HepG2 (cell line): ENCODE data around the gene HECTD4. TPM values are rescaled to one million over a fixed set of nuclear protein-coding genes. Genes with fewer than 3 reads are reported as not detected.

Source experiments
- CEBPG ChIP-seq: IDR thresholded peaks from 2 replicates; pipeline ENCODE4 v1.6.1; 2016
- CEBPZ ChIP-seq: IDR thresholded peaks from 2 replicates; pipeline ENCODE4 v1.6.1; 2012; ENCODE audit warnings: low read length, improper control_type of control experiment
- CENPT ChIP-seq: sonication (generic); formaldehyde crosslinking; IDR thresholded peaks from 2 replicates; pipeline ENCODE4 v1.8.0; 2022; ENCODE audit warnings: low read depth, mild to moderate bottlenecking, moderate library complexity, missing genetic modification reagents
- DMTF1 ChIP-seq: sonication (generic); formaldehyde crosslinking; IDR thresholded peaks from 2 replicates; pipeline ENCODE4 v1.4.0; 2020; ENCODE audit warnings: mild to moderate bottlenecking, missing genetic modification reagents
- HES4 ChIP-seq: sonication (generic); formaldehyde crosslinking; IDR thresholded peaks from 2 replicates; pipeline ENCODE4 v1.9.0; 2021; ENCODE audit warnings: mild to moderate bottlenecking, missing genetic modification reagents, borderline replicate concordance
- MTF1 ChIP-seq: sonication (generic); formaldehyde crosslinking; IDR thresholded peaks from 2 replicates; pipeline ENCODE4 v1.5.0; 2020; ENCODE audit warnings: missing genetic modification reagents
- PHF5A ChIP-seq: IDR thresholded peaks from one replicate; pipeline ENCODE4 v1.6.1; 2018; ENCODE audit warnings: low read depth, missing genetic modification reagents; ENCODE audit not compliant: unreplicated experiment
- ZNF432 ChIP-seq: sonication (generic); formaldehyde crosslinking; IDR thresholded peaks from 2 replicates; pipeline ENCODE4 v1.5.0; 2020; ENCODE audit warnings: missing genetic modification reagents, mild to moderate bottlenecking, borderline replicate concordance
- ZNF629 ChIP-seq: sonication (generic); formaldehyde crosslinking; conservative IDR thresholded peaks from 2 replicates; pipeline ENCODE4 v1.5.0; 2020; ENCODE audit warnings: missing genetic modification reagents
- ZNF747 ChIP-seq: sonication (generic); formaldehyde crosslinking; IDR thresholded peaks from 2 replicates; pipeline ENCODE4 v1.8.1; 2023; ENCODE audit warnings: missing genetic modification reagents, mild to moderate bottlenecking, borderline replicate concordance
- ZNF777 ChIP-seq: sonication (generic); formaldehyde crosslinking; IDR thresholded peaks from 2 replicates; pipeline ENCODE4 v1.4.0; 2020; ENCODE audit warnings: missing genetic modification reagents
- polyA plus RNA-seq, 8 experiments: library from polyadenylated mRNA; depleted of rRNA in 3 of 8; stranded (reverse) in 7 of 8; unstranded in 1 of 8; fragments of >200 nt; fragmentation: Illumina TruSeq in 4 of 8; extraction: Trizol in 4 of 8; gene quantifications; 2 replicates each; pipeline versions ENCODE4 v1.2.1 to v1.2.3, GENCODE V29; 2011 to 2016; ENCODE audit warnings: low read depth in 4 of 8, missing spikeins in 1 of 8, mixed read lengths in 1 of 8; ENCODE audit not compliant: insufficient read depth in 1 of 8
- total RNA-seq, 5 experiments: library from RNA; depleted of rRNA; stranded (reverse); fragments of >200 nt; fragmentation: Illumina TruSeq; extraction: Trizol; gene quantifications; 2 replicates each; pipeline ENCODE4 v1.2.3, GENCODE V29; 2016; ENCODE audit warnings: low read depth in 1 of 5
- TF ChIP-seq, protein P1 (sequence below): sonication (generic); formaldehyde crosslinking; IDR thresholded peaks from 2 replicates; pipeline ENCODE4 v1.5.1; 2020; ENCODE audit warnings: mild to moderate bottlenecking, missing genetic modification reagents, moderate library complexity
- TF ChIP-seq, protein P2 (sequence below): IDR thresholded peaks from 2 replicates; pipeline ENCODE4 v1.6.1; 2016; ENCODE audit warnings: low read depth, missing genetic modification reagents, missing compliant biosample characterization

The HECTD4 gene
- total and polyA plus RNA-seq, 2 of the 13 experiments (the other 11 are each of a cell fraction or from before 2014, with no cell fraction given), result 9.0 to 11.4 TPM

DNA sequence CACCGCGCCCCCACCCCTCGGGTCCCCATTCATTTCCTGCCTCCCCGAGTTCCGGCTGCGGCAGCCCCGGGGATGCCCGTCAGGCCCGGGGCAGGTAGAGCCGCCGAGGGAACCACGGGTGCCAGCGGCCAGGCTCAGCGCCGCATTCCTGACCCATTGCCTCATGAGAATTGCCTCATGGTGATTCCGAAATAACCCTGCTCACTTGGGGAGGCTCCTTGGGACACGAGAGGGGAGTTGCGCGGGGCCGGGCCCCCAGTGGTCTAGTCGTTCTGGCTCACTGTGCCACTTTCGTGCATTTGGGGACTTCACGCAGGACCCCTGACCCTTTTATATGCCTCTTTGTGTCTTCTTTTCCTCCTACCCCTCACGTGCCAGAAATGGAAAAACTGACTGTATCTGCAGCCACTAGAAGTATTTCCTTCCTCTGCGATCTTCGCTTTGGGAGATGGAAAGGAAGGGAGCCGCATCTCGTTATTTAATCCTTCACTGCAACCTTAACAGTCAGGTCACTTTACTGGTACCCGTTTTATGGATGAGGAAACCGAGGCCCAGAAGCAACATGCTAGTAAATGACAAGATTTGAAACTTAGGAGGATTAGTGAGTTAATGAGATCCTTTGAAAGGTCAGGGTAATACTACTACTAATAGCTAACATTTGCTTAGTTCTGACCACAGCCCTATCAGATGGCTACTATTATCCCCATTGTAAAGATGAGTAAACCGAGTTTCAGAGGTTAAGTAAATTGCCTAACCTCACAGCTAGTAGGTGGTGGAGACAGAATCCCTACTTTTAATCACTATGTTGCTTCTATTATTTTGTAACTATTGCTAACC, 37.3 kb upstream of the HECTD4 start (continued):
- TF ChIP-seq CEBPZ (no peak), CEBPG (CRISPR knock-in tag) (peak; percentile 57), ZNF629 (CRISPR knock-in tag) (peak; percentile 96), HES4 (CRISPR knock-in tag) (no peak), MTF1 (CRISPR knock-in tag) (no peak), ZNF747 (CRISPR knock-in tag) (no peak), DMTF1 (no peak), ZNF777 (peak; percentile 11; the same call in 1 of the 2 replicates), CENPT (CRISPR knock-in tag) (no peak), PHF5A (CRISPR knock-in tag) (peak; percentile 3), ZNF432 (CRISPR knock-in tag) (no peak)
- TF ChIP-seq, protein P1, sequence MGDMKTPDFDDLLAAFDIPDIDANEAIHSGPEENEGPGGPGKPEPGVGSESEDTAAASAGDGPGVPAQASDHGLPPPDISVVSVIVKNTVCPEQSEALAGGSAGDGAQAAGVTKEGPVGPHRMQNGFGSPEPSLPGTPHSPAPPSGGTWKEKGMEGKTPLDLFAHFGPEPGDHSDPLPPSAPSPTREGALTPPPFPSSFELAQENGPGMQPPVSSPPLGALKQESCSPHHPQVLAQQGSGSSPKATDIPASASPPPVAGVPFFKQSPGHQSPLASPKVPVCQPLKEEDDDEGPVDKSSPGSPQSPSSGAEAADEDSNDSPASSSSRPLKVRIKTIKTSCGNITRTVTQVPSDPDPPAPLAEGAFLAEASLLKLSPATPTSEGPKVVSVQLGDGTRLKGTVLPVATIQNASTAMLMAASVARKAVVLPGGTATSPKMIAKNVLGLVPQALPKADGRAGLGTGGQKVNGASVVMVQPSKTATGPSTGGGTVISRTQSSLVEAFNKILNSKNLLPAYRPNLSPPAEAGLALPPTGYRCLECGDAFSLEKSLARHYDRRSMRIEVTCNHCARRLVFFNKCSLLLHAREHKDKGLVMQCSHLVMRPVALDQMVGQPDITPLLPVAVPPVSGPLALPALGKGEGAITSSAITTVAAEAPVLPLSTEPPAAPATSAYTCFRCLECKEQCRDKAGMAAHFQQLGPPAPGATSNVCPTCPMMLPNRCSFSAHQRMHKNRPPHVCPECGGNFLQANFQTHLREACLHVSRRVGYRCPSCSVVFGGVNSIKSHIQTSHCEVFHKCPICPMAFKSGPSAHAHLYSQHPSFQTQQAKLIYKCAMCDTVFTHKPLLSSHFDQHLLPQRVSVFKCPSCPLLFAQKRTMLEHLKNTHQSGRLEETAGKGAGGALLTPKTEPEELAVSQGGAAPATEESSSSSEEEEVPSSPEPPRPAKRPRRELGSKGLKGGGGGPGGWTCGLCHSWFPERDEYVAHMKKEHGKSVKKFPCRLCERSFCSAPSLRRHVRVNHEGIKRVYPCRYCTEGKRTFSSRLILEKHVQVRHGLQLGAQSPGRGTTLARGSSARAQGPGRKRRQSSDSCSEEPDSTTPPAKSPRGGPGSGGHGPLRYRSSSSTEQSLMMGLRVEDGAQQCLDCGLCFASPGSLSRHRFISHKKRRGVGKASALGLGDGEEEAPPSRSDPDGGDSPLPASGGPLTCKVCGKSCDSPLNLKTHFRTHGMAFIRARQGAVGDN (CRISPR knock-in tag), result no peak
- TF ChIP-seq, protein P2, sequence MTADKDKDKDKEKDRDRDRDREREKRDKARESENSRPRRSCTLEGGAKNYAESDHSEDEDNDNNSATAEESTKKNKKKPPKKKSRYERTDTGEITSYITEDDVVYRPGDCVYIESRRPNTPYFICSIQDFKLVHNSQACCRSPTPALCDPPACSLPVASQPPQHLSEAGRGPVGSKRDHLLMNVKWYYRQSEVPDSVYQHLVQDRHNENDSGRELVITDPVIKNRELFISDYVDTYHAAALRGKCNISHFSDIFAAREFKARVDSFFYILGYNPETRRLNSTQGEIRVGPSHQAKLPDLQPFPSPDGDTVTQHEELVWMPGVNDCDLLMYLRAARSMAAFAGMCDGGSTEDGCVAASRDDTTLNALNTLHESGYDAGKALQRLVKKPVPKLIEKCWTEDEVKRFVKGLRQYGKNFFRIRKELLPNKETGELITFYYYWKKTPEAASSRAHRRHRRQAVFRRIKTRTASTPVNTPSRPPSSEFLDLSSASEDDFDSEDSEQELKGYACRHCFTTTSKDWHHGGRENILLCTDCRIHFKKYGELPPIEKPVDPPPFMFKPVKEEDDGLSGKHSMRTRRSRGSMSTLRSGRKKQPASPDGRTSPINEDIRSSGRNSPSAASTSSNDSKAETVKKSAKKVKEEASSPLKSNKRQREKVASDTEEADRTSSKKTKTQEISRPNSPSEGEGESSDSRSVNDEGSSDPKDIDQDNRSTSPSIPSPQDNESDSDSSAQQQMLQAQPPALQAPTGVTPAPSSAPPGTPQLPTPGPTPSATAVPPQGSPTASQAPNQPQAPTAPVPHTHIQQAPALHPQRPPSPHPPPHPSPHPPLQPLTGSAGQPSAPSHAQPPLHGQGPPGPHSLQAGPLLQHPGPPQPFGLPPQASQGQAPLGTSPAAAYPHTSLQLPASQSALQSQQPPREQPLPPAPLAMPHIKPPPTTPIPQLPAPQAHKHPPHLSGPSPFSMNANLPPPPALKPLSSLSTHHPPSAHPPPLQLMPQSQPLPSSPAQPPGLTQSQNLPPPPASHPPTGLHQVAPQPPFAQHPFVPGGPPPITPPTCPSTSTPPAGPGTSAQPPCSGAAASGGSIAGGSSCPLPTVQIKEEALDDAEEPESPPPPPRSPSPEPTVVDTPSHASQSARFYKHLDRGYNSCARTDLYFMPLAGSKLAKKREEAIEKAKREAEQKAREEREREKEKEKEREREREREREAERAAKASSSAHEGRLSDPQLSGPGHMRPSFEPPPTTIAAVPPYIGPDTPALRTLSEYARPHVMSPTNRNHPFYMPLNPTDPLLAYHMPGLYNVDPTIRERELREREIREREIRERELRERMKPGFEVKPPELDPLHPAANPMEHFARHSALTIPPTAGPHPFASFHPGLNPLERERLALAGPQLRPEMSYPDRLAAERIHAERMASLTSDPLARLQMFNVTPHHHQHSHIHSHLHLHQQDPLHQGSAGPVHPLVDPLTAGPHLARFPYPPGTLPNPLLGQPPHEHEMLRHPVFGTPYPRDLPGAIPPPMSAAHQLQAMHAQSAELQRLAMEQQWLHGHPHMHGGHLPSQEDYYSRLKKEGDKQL (CRISPR knock-in tag), result no peak
